Neural cell (in vitro differentiated cells): ENCODE results near the gene ANKRD42. TPM values are rescaled to one million over a fixed set of nuclear protein-coding genes. Genes with fewer than 3 reads are reported as not detected.

Source experiments
- H2AFZ ChIP-seq: fragments of 200-600, 300-800 bp; sonication (generic), shearing (Covaris generic); 2 replicates; pipeline ENCODE4 v1.6.0; 2014; ENCODE audit warnings: low read depth, mild to moderate bottlenecking, antibody characterized with exemption, low read length, moderate library complexity
- H3F3A ChIP-seq: fragments of 200-600 bp; shearing (Covaris generic); 2 replicates; pipeline ENCODE4 v1.6.1; 2016; ENCODE audit warnings: mild to moderate bottlenecking, moderate library complexity, mixed read lengths, antibody characterized with exemption, low read length; ENCODE audit not compliant: insufficient read depth, poor library complexity, severe bottlenecking
- H3K27ac ChIP-seq: fragments of 200-600, 300-800 bp; sonication (generic), shearing (Covaris generic); 2 replicates; pipeline ENCODE4 v1.5.1; 2014; ENCODE audit warnings: mild to moderate bottlenecking, low read length, moderate library complexity
- H3K27me3 ChIP-seq: fragments of 300-800, 200-600 bp; sonication (generic), shearing (Covaris generic); 2 replicates; pipeline ENCODE4 v1.6.0; 2014; ENCODE audit warnings: mild to moderate bottlenecking, low read depth, low read length, moderate library complexity; ENCODE audit not compliant: insufficient read depth
- H3K36me3 ChIP-seq: fragments of 300-800, 200-600 bp; sonication (generic), shearing (Covaris generic); 2 replicates; pipeline ENCODE4 v1.5.1; 2014; ENCODE audit warnings: mild to moderate bottlenecking, antibody characterized with exemption, low read length, moderate library complexity; ENCODE audit not compliant: insufficient read depth
- H3K4me2 ChIP-seq: fragments of 300-800, 200-600 bp; sonication (generic), shearing (Covaris generic); 2 replicates; pipeline ENCODE4 v1.6.0; 2014; ENCODE audit warnings: mild to moderate bottlenecking, low read length
- H3K4me3 ChIP-seq: fragments of 300-800, 200-600 bp; sonication (generic), shearing (Covaris generic); 2 replicates; pipeline ENCODE4 v1.5.1; 2014; ENCODE audit warnings: mild to moderate bottlenecking, low read length, moderate library complexity
- H3K79me2 ChIP-seq: fragments of 200-600 bp; shearing (Covaris generic); replicated peaks from 2 replicates; pipeline ENCODE4 v1.6.0; 2014; ENCODE audit warnings: mild to moderate bottlenecking, low read length, moderate library complexity; ENCODE audit not compliant: insufficient read depth
- H3K9ac ChIP-seq: fragments of 300-800, 200-600 bp; sonication (generic), shearing (Covaris generic); 2 replicates; pipeline ENCODE4 v1.6.1; 2016; ENCODE audit warnings: mild to moderate bottlenecking, low read length, mixed read lengths
- H3K9me2 ChIP-seq: fragments of 200-600 bp; shearing (Covaris generic); 2 replicates; pipeline ENCODE4 v1.6.1; 2016; ENCODE audit warnings: mild to moderate bottlenecking, low read length, mixed read lengths; ENCODE audit not compliant: insufficient read depth
- H3K9me3 ChIP-seq: fragments of 200-600, 300-800 bp; sonication (generic), shearing (Covaris generic); 2 replicates; pipeline ENCODE4 v1.6.1; 2016; ENCODE audit warnings: mild to moderate bottlenecking, mixed run types, low read length, moderate library complexity, mixed read lengths
- H4K20me1 ChIP-seq: fragments of 200-600 bp; shearing (Covaris generic); 2 replicates; pipeline ENCODE4 v1.6.1; 2016; ENCODE audit warnings: mild to moderate bottlenecking, mixed run types; ENCODE audit not compliant: insufficient read depth
- CTCF ChIP-seq: fragments of 450-650 bp; IDR thresholded peaks from 2 replicates; pipeline ENCODE4 v1.5.1; 2014; ENCODE audit warnings: antibody characterized with exemption, mild to moderate bottlenecking, moderate library complexity; ENCODE audit not compliant: poor library complexity, severe bottlenecking
- EP300 ChIP-seq: fragments of 450-650 bp; conservative IDR thresholded peaks from 2 replicates; pipeline ENCODE4 v1.6.1; 2014; ENCODE audit warnings: antibody characterized with exemption, mild to moderate bottlenecking, moderate library complexity; ENCODE audit not compliant: poor library complexity, severe bottlenecking
- EZH2 ChIP-seq: fragments of 200-600, 300-800 bp; shearing (Covaris generic), sonication (generic); IDR thresholded peaks from 2 replicates; pipeline ENCODE4 v1.6.1; 2014; ENCODE audit warnings: antibody characterized with exemption, low read length, borderline replicate concordance, mild to moderate bottlenecking; ENCODE audit not compliant: insufficient read depth, poor library complexity, severe bottlenecking
- MXI1 ChIP-seq: fragments of 450-650 bp; conservative IDR thresholded peaks from 2 replicates; pipeline ENCODE4 v1.6.1; 2014; ENCODE audit warnings: antibody characterized with exemption, mild to moderate bottlenecking; ENCODE audit not compliant: poor library complexity, severe bottlenecking
- POLR2AphosphoS5 ChIP-seq: IDR thresholded peaks from 2 replicates; pipeline ENCODE4 v1.6.1; 2012
- RAD21 ChIP-seq: fragments of 450-650 bp; conservative IDR thresholded peaks from 2 replicates; pipeline ENCODE4 v1.6.1; 2014; ENCODE audit warnings: antibody characterized with exemption, mild to moderate bottlenecking, moderate library complexity
- REST ChIP-seq: IDR thresholded peaks from 2 replicates; pipeline ENCODE4 v1.6.1; 2012; ENCODE audit warnings: borderline replicate concordance
- SMC3 ChIP-seq: fragments of 450-650 bp; conservative IDR thresholded peaks from 2 replicates; pipeline ENCODE4 v1.6.1; 2014; ENCODE audit warnings: antibody characterized with exemption, mild to moderate bottlenecking, moderate library complexity; ENCODE audit not compliant: poor library complexity
- TAF1 ChIP-seq: IDR thresholded peaks from 2 replicates; pipeline ENCODE4 v1.6.1; 2012; ENCODE audit warnings: low read depth
- polyA plus RNA-seq: library from polyadenylated mRNA; depleted of rRNA; stranded (reverse); fragments of >200 nt; gene quantifications from 2 replicates; pipeline ENCODE4 v1.2.3, GENCODE V29; 2014

The ANKRD42 gene
- polyA plus RNA-seq, 1 donor from 2014 or later: 16.1 TPM

- peak overlapping the region; percentile 91 for H3K4me2 ChIP-seq
- H4K20me1 ChIP-seq: no peaks in the 10 kb centered on the region
- H2AFZ ChIP-seq: peak overlapping the region; percentile 90
- no peaks in the 10 kb centered on the region for H3K9me3 ChIP-seq
- TF ChIP-seq MXI1: no peak
- no peak for TF ChIP-seq EZH2
- no peak for TF ChIP-seq EP300
- TF ChIP-seq TAF1: no peak
- no peak for TF ChIP-seq CTCF
- TF ChIP-seq REST: no peak
- TF ChIP-seq SMC3: no peak
- TF ChIP-seq POLR2AphosphoS5: no peak
- no peak for TF ChIP-seq RAD21
- no peaks in the 10 kb centered on the region for H3F3A ChIP-seq
- H3K27ac ChIP-seq: peak overlapping the region; percentile 81
- peaks cover 23% of the 10 kb centered on the region for H3K79me2 ChIP-seq
- H3K9me2 ChIP-seq: no peaks in the 10 kb centered on the region
- H3K36me3 ChIP-seq: no peaks in the 10 kb centered on the region
- H3K4me3 ChIP-seq: peak overlapping the region; percentile 80
- H3K9ac ChIP-seq: peak overlapping the region; percentile 90
- no peaks in the 10 kb centered on the region for H3K27me3 ChIP-seq
Observed at GRCh38 chr11:83192606-83193245, 786 bp upstream of the ANKRD42 start.

GRCh38 chr11:83194281-83195142 is 1.0 kb downstream of the ANKRD42 start:
- H3K4me2 ChIP-seq: peak overlapping the region; percentile 89
- no peaks in the 10 kb centered on the region for H4K20me1 ChIP-seq
- no peaks in the 10 kb centered on the region for H3K36me3 ChIP-seq
- H3K4me3 ChIP-seq: peak overlapping the region; percentile 80
- peak overlapping the region; percentile 81 for H3K27ac ChIP-seq
- peaks cover 23% of the 10 kb centered on the region for H3K79me2 ChIP-seq
- no peaks in the 10 kb centered on the region for H3K9me3 ChIP-seq
- H3F3A ChIP-seq: no peaks in the 10 kb centered on the region
- H3K9me2 ChIP-seq: no peaks in the 10 kb centered on the region
- no peaks in the 10 kb centered on the region for H3K27me3 ChIP-seq
- H2AFZ ChIP-seq: peak overlapping the region; percentile 61
- H3K9ac ChIP-seq: peak overlapping the region; percentile 90
- TF ChIP-seq SMC3 (no peak), RAD21 (peak; percentile 9), EZH2 (no peak)
